SK-N-SH treated with all-trans-retinoic acid at 6 μM for 48 hours (cell line): Measurements from ENCODE around the gene SRRM3.

Experiments
- TCF4 ChIP-seq: fragments of 250-450 bp; sonication (Bioruptor Pico); IDR thresholded peaks from 2 replicates; pipeline ENCODE4 v1.8.0; 2021; ENCODE audit warnings: mild to moderate bottlenecking, moderate library complexity, borderline replicate concordance
- ZFP3 ChIP-seq: fragments of 250-450 bp; sonication (Bioruptor Pico); IDR thresholded peaks from 2 replicates; pipeline ENCODE4 v1.5.0; 2020; ENCODE audit warnings: mild to moderate bottlenecking, moderate library complexity

DNA sequence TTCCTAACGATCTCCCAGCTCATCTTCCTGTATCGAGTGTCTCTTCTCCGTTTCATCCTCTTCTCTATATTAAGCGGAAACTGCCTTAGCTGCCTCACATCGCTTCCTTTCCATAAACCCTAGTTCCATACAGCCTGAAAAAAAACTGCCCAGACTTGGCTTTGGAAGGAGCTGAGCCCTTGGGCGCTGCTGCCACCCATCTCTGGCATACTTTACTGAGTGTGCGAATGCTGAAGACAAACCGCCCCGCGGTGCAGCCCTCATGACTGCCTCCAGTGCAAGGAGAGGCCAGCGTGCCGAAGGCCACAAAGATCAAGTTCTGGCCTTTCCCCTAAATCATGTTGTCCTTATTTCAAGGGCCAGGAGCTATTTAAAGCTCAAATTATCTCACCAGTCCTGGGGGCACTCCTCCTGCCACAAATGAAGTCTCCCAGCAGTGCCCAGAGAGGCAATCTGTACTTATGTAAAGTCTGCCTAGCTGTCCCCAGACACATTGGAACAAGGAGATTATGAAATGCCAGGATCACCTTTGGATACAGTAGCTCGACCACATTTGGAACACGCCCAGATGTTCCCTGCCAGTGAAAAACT lies 131.9 kb downstream of the SRRM3 start:
- TF ChIP-seq ZFP3: no peak
- no peak for TF ChIP-seq TCF4 (CRISPR knock-in tag)
